Ecto neural progenitor cell (in vitro differentiated cells): ENCODE measurements around the gene EIF5A.

Source experiments
- DNase-seq: peaks from one replicate; pipeline ENCODE4 v3.0.0-alpha.2; 2018; ENCODE audit warnings: low spot score

EIF5A gene

GRCh38 chr17:7313088-7313889 lies 5.9 kb downstream of the EIF5A start:
- no peak for DNase-seq

GRCh38 chr17:7313890-7314718 lies 6.7 kb downstream of the EIF5A start:
- no peak for DNase-seq

- DNase-seq: peak; percentile 98
Measured at GRCh38 chr17:7314719-7315569, 7.5 kb downstream of the EIF5A start, which contains the start of gene GPS2. TSS of gene GPS2 (minus strand) at chr17:7315360. CDS start at chr17:7315052, 308 bp downstream.

GRCh38 chr17:7315570-7316235 lies 8.3 kb downstream of the EIF5A start:
- no peak for DNase-seq

- no peak for DNase-seq
Measured at GRCh38 chr17:7317161-7317803, 9.9 kb downstream of the EIF5A start.

GRCh38 chr17:7318121-7318860 lies 10.9 kb downstream of the EIF5A start:
- DNase-seq: no peak

GRCh38 chr17:7321466-7321865 lies 14.0 kb downstream of the EIF5A start:
- no peak for DNase-seq

GRCh38 chr17:7322520-7323194 lies 15.2 kb downstream of the EIF5A start:
- DNase-seq: no peak

GRCh38 chr17:7323731-7324437 lies 16.5 kb downstream of the EIF5A start:
- peak; percentile 88 for DNase-seq

- no peak for DNase-seq
Measured at GRCh38 chr17:7324438-7324779, 17.0 kb downstream of the EIF5A start.

GRCh38 chr17:7325031-7325528 lies 17.7 kb downstream of the EIF5A start:
- DNase-seq: no peak

GRCh38 chr17:7326186-7326585 lies 18.8 kb downstream of the EIF5A start:
- no peak for DNase-seq

GRCh38 chr17:7327056-7327455 lies 19.6 kb downstream of the EIF5A start:
- no peak for DNase-seq

- no peak for DNase-seq
Measured at GRCh38 chr17:7327501-7327900, 20.1 kb downstream of the EIF5A start.

- no peak for DNase-seq
Measured at GRCh38 chr17:7328009-7328408, 20.6 kb downstream of the EIF5A start.

GRCh38 chr17:7328840-7329373 lies 21.5 kb downstream of the EIF5A start, which contains the start of gene NEURL4:
TSS of gene NEURL4 (minus strand) at chr17:7329335. CDS start at chr17:7329312, 23 bp downstream.
- no peak for DNase-seq

GRCh38 chr17:7329374-7329996 lies 22.1 kb downstream of the EIF5A start:
- DNase-seq: peak; percentile 100

- DNase-seq: peak; percentile 95
Measured at GRCh38 chr17:7329997-7330637, 22.7 kb downstream of the EIF5A start.
